ENCODE measurements around the gene HMX3.

The HMX3 gene

GRCh38 chr10:123149162-123149567 is 13.4 kb downstream of the HMX3 start:
- Histone ChIP-seq H3K4me1 (ENCODE audit: insufficient read depth, poor library complexity, severe bottlenecking) (no peaks in the 10 kb centered on the region), H3K27me3 (ENCODE audit: insufficient read depth, poor library complexity, severe bottlenecking) (peaks cover 85% of the 10 kb centered on the region), H3K36me3 (ENCODE audit: low read depth) (no peaks in the 10 kb centered on the region), H3K9me3 (ENCODE audit: severe bottlenecking) (no peaks in the 10 kb centered on the region), H3K4me3 (ENCODE audit: severe bottlenecking) (no peak overlapping the region), H3K27ac (ENCODE audit: poor library complexity, severe bottlenecking) (no peak overlapping the region)
- DNase-seq (ENCODE audit: low spot score) (no peak), ATAC-seq (ENCODE audit: low read depth) (no peak)
- TF ChIP-seq CTCF (IDR thresholded peaks at IDR 0.05; ENCODE audit: poor library complexity, severe bottlenecking): no peak

GRCh38 chr10:123149568-123150270 is 13.9 kb downstream of the HMX3 start:
- DNase-seq (ENCODE audit: low spot score) (no peak), ATAC-seq (ENCODE audit: low read depth) (no peak)
- TF ChIP-seq CTCF (IDR thresholded peaks at IDR 0.05; ENCODE audit: poor library complexity, severe bottlenecking): no peak
- no peaks in the 10 kb centered on the region for H3K9me3 ChIP-seq (ENCODE audit: severe bottlenecking)
- peaks cover 80% of the 10 kb centered on the region for H3K27me3 ChIP-seq (ENCODE audit: insufficient read depth, poor library complexity, severe bottlenecking)
- H3K36me3 ChIP-seq (ENCODE audit: low read depth): no peaks in the 10 kb centered on the region
- H3K4me3 ChIP-seq (ENCODE audit: severe bottlenecking): peak overlapping the region; percentile 16
- no peaks in the 10 kb centered on the region for H3K4me1 ChIP-seq (ENCODE audit: insufficient read depth, poor library complexity, severe bottlenecking)
- no peak overlapping the region for H3K27ac ChIP-seq (ENCODE audit: poor library complexity, severe bottlenecking)

DNA sequence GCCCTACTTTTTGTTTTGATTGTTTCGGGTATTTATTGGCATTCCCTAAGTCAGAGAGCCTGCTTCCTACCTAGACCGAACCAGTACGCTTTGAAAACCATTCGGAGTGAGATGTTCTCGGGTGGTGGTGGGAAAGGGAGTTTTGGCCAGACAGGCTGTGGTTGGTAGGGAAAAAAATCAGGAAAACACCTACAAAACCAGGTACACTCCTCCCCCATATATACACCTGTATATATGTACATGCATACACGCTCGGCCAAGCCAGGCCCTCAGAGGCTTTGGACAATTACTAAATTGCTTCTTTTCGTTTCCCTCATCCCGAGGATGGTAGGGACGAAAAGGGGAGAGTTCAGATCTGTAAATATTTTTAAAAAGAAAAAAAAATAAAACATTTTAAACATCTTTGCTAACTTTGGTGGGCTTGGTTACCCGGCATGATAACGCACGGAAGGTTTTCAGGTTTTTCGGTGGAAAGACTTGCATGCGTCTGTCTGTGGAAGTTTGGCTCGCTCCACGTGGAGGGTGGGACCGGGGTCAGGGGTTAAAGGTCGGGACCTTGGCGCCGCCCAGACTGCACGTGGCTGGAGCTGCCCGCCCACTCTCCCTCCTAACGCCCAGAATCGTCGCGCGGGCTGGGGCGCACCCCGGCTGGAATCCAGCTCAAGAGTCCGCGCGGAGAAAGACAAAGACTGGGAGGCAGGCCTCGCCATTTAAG is 14.7 kb downstream of the HMX3 start:
- Histone ChIP-seq H3K27me3 (ENCODE audit: insufficient read depth, poor library complexity, severe bottlenecking) (peaks cover 73% of the 10 kb centered on the region), H3K4me3 (ENCODE audit: severe bottlenecking) (no peak overlapping the region), H3K36me3 (ENCODE audit: low read depth) (peaks cover 6% of the 10 kb centered on the region)

DNA sequence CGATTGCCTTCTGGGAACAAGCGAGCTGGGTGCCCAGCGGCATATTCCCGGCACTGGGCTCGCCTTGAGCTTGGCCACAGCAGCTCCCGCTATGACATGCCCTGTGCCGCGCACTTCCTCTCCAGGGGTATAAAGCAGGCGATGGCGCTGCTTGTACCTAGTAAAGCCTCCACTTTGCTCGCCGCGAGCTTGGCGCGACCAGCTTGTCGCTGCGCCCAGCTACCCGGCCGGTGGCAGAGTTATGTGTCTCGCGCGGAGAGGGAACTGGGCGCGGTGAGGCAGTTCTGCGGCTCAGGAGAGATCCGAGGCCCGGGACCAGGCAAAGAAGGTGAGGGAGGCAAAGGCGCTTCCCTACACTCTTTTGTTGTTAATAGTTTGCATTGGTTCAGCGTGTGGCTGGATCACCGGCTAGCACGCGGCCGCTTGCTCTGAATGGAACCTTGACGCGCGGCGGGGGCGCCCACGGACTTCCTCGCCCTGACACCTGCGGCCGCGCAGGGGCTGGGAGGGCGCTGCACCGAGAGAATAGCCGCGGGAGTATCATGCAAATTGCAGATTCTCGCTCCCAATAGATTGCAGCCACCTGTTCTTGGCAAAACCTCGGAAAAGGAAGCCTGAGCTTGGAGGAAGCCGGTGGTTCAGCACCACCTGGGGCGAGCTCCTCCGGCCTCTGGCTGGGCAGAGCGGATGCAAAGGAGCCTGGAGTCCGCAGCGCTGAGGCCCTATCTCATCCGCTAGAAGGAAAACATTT is 15.4 kb downstream of the HMX3 start:
- peaks cover 14% of the 10 kb centered on the region for H3K36me3 ChIP-seq (ENCODE audit: low read depth)
- no peak overlapping the region for H3K27ac ChIP-seq (ENCODE audit: poor library complexity, severe bottlenecking)
- ATAC-seq (ENCODE audit: low read depth) (no peak), DNase-seq (ENCODE audit: low spot score) (no peak)
- peak overlapping the region; percentile 5 for H3K4me3 ChIP-seq (ENCODE audit: severe bottlenecking)
- no peaks in the 10 kb centered on the region for H3K9me3 ChIP-seq (ENCODE audit: severe bottlenecking)
- H3K4me1 ChIP-seq (ENCODE audit: insufficient read depth, poor library complexity, severe bottlenecking): peaks cover 7% of the 10 kb centered on the region
- TF ChIP-seq CTCF (IDR thresholded peaks at IDR 0.05; ENCODE audit: poor library complexity, severe bottlenecking): no peak
- peaks cover 65% of the 10 kb centered on the region for H3K27me3 ChIP-seq (ENCODE audit: insufficient read depth, poor library complexity, severe bottlenecking)

More for the DNA sequence above, 14.7 kb downstream of the HMX3 start:
- Histone ChIP-seq H3K27ac (ENCODE audit: poor library complexity, severe bottlenecking) (no peak overlapping the region), H3K4me1 (ENCODE audit: insufficient read depth, poor library complexity, severe bottlenecking) (no peaks in the 10 kb centered on the region), H3K9me3 (ENCODE audit: severe bottlenecking) (no peaks in the 10 kb centered on the region)
- DNase-seq (ENCODE audit: low spot score) (no peak), ATAC-seq (ENCODE audit: low read depth) (no peak)
- TF ChIP-seq CTCF (IDR thresholded peaks at IDR 0.05; ENCODE audit: poor library complexity, severe bottlenecking): no peak

Measured in RWPE2 (cell line).